K562 (cell line): Measurements from ENCODE around the gene ZNF12. TPM values are rescaled to one million over a fixed set of nuclear protein-coding genes. Genes with fewer than 3 reads are reported as not detected.
"Not testable (repeated sequence)": the region's sequence is repeated elsewhere in the genome, so short reads cannot be mapped to it uniquely, and the experiment has no call there.

Experiments
- ATAC-seq: fragments of 200-7000 bp; cut with Tn5 transposase; 3 replicates; pipeline ENCODE4 v1.9.1; 2020; ENCODE audit warnings: moderate library complexity
- BruUV-seq: library from RNA; stranded (reverse); fragments of 400-500 nt; replicated peaks from 2 replicates; lab custom pipeline; 2021; lab: Mats Ljungman, UMichigan
- CTCF ChIA-PET: fragments of 300-600 bp; formaldehyde crosslinking; extraction: SDS; loops from one replicate; lab custom pipeline; 2021; ENCODE audit warnings: low intra/inter-chr PET ratio; lab: Yijun Ruan, JAX
- POLR2A ChIA-PET: fragments of 300-600, 350-650 bp; sonication (Branson Sonifier 250); formaldehyde crosslinking; extraction: SDS; loops from one replicate; lab custom pipeline; 2021; ENCODE audit warnings: antibody characterized with exemption, inconsistent platforms; lab: Yijun Ruan, JAX
- DNase-seq, 4 experiments: peaks; one replicate each; pipeline versions ENCODE4 v3.0.0 to v3.0.0-alpha.2; 2011 to 2018; ENCODE audit warnings: low spot score in 3 of 4, mixed read lengths in 3 of 4; ENCODE audit errors: extremely low read depth in 1 of 4
- FAIRE-seq: peaks from 2 replicates; lab custom pipeline; 2011; peaks lifted over from hg19 to GRCh38; lab: Jason Lieb, UNC
- H2AFZ ChIP-seq: 2 replicates; pipeline ENCODE4 v1.6.0; 2011; ENCODE audit warnings: low read depth, low read length, control low read depth, inconsistent platforms
- H3K27ac ChIP-seq: fragments of 200-600 bp; 3 replicates; pipeline ENCODE4 v1.8.0; 2011; ENCODE audit warnings: low read depth, mild to moderate bottlenecking, control low read depth, inconsistent platforms, low read length, moderate library complexity, mixed read lengths; ENCODE audit errors: extremely low read depth
- H3K27me3 ChIP-seq, 2 experiments: fragments of 300-600 bp in 1 of 2; 2 replicates in 1 of 2; 3 replicates in 1 of 2; pipeline versions ENCODE4 v1.6.0 to v1.8.0; 2011; ENCODE audit warnings: inconsistent platforms in 2 of 2, low read length in 2 of 2, mild to moderate bottlenecking in 1 of 2, mixed read lengths in 1 of 2, moderate library complexity in 1 of 2; ENCODE audit not compliant: control insufficient read depth in 2 of 2, insufficient read depth in 2 of 2
- H3K36me3 ChIP-seq: fragments of 300-600 bp; 3 replicates; pipeline ENCODE4 v1.8.0; 2011; ENCODE audit warnings: mild to moderate bottlenecking, low read length, inconsistent platforms; ENCODE audit not compliant: control insufficient read depth, insufficient read depth
- H3K4me1 ChIP-seq, 2 experiments: fragments of 200-600 bp in 1 of 2; replicated peaks in 1 of 2; 2 replicates in 1 of 2; 3 replicates in 1 of 2; pipeline versions ENCODE4 v1.5.1 to v1.8.0; 2011; ENCODE audit warnings: inconsistent platforms in 2 of 2, low read length in 2 of 2, mild to moderate bottlenecking in 1 of 2, mixed read lengths in 1 of 2, moderate library complexity in 1 of 2; ENCODE audit not compliant: control insufficient read depth in 2 of 2, insufficient read depth in 2 of 2
- H3K4me2 ChIP-seq: 2 replicates; pipeline ENCODE4 v1.6.1; 2011; ENCODE audit warnings: low read length, control low read depth, inconsistent platforms, mixed read lengths; ENCODE audit not compliant: insufficient read depth
- H3K4me3 ChIP-seq: fragments of 200-600 bp; sonication (generic), shearing (Covaris generic); 2 replicates; pipeline ENCODE4 v1.5.1; 2016; ENCODE audit warnings: control low read depth, inconsistent platforms
- H3K79me2 ChIP-seq: fragments of 200-600 bp; 3 replicates; pipeline ENCODE4 v1.8.0; 2011; ENCODE audit warnings: low read length, inconsistent platforms; ENCODE audit not compliant: control insufficient read depth, insufficient read depth
- H3K9ac ChIP-seq, 2 experiments: 2 replicates each; pipeline versions ENCODE4 v1.6.0 to v1.6.1; 2011; ENCODE audit warnings: low read depth in 2 of 2, low read length in 2 of 2, control low read depth in 1 of 2, inconsistent platforms in 1 of 2, mild to moderate bottlenecking in 1 of 2, mixed read lengths in 1 of 2; ENCODE audit not compliant: insufficient read depth in 1 of 2
- H3K9me1 ChIP-seq: one replicate; pipeline ENCODE4 v1.6.0; 2011; ENCODE audit warnings: inconsistent platforms, mild to moderate bottlenecking, low read length, moderate library complexity; ENCODE audit not compliant: control insufficient read depth, insufficient read depth
- H3K9me3 ChIP-seq: replicated peaks from 2 replicates; pipeline ENCODE4 v1.5.1; 2011; ENCODE audit warnings: low read depth, low read length, inconsistent platforms; ENCODE audit not compliant: control insufficient read depth, insufficient read depth
- H4K20me1 ChIP-seq: replicated peaks from 2 replicates; pipeline ENCODE4 v1.6.1; 2011; ENCODE audit warnings: low read length, inconsistent platforms, mixed read lengths; ENCODE audit not compliant: control insufficient read depth, insufficient read depth
- CEBPZ ChIP-seq: fragments of 150-350 bp; IDR thresholded peaks from 2 replicates; pipeline ENCODE4 v1.6.1; 2014; ENCODE audit warnings: low read depth, mild to moderate bottlenecking, low read length, borderline replicate concordance
- FOS ChIP-seq: IDR thresholded peaks from 3 replicates; pipeline ENCODE4 v1.6.1; 2011; ENCODE audit not compliant: insufficient read length; ENCODE audit errors: extremely low read depth
- GATA2 ChIP-seq: sonication (generic); formaldehyde crosslinking; IDR thresholded peaks from 2 replicates; pipeline ENCODE4 v1.4.0; 2020; ENCODE audit warnings: mild to moderate bottlenecking, missing genetic modification reagents
- RAD51 ChIP-seq: fragments of 450-650 bp; IDR thresholded peaks from 2 replicates; pipeline ENCODE4 v1.7.1; 2016; ENCODE audit warnings: low read depth, mild to moderate bottlenecking, borderline replicate concordance
- SOX6 ChIP-seq: fragments of 450-650 bp; IDR thresholded peaks from 2 replicates; pipeline ENCODE4 v1.6.1; 2014; ENCODE audit warnings: mild to moderate bottlenecking
- ZBED1 ChIP-seq: IDR thresholded peaks from 2 replicates; pipeline ENCODE4 v1.6.1; 2014
- WGBS: fragments of 100-300 bp; shearing (Covaris generic); methylation state at CpG from one replicate; pipeline ENCODE4 v1.1.6; 2016; ENCODE audit warnings: low coverage, mixed read lengths; ENCODE audit not compliant: insufficient coverage; ENCODE audit errors: missing lambda C conversion rate; 5-methylcytosine and 5-hydroxymethylcytosine counted together
- in situ Hi-C: fragments of 300-500 bp; cut with MboI; formaldehyde crosslinking; loops from 4 replicates; pipeline ENCODE4 v1.15.0; 2018; ENCODE audit warnings: inconsistent platforms, mixed read lengths
- intact Hi-C: fragments of 100-400 bp; cut with micrococcal nuclease; formaldehyde crosslinking; loops from 2 replicates; pipeline ENCODE4 v1.14.2; 2022
- polyA plus RNA-seq, 8 experiments: library from polyadenylated mRNA; depleted of rRNA in 4 of 8; stranded (reverse) in 5 of 8; unstranded in 3 of 8; fragments of >200 nt; fragmentation: Nextera tagmentation in 2 of 8; fragmentation: Illumina TruSeq in 1 of 8; extraction: Ambion mirVana in 2 of 8; extraction: Trizol in 1 of 8; gene quantifications; 2 replicates each; pipeline versions ENCODE4 v1.2.1 to v1.2.3, GENCODE V29; 2011 to 2014; ENCODE audit warnings: inconsistent platforms in 1 of 8, missing spikeins in 1 of 8
- total RNA-seq, 7 experiments: library from RNA; depleted of rRNA in 6 of 7; stranded (reverse); fragments of >200 nt in 6 of 7; fragmentation: Illumina TruSeq in 2 of 7; extraction: Trizol in 2 of 7; gene quantifications; 2 replicates each; pipeline versions ENCODE4 v1.2.1 to v1.2.3, GENCODE V29; 2011 to 2021; ENCODE audit warnings: low replicate concordance in 1 of 7

ZNF12 gene
- total and polyA plus RNA-seq, 9 of the 15 experiments (the other 6 are each of a cell fraction or from before 2014, with no cell fraction given): 5.8 to 32.3 (median 18.9) TPM

DNA sequence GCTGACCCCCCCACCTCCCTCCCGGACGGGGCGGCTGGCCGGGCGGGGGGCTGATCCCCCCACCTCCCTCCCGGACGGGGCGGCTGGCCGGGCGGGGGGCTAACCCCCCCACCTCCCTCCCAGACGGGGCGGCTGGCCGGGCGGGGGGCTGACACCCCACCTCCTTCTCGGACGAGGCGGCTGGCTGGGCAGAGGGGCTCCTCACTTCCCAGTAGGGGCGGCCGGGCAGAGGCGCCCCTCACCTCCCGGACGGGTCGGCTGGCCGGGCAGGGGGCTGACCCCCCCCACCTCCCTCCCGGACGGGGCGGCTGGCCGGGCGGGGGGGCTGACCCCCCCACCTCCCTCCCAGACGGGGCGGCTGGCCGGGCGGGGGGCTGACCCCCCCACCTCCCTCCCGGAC is 35.9 kb downstream of the ZNF12 start:
- H4K20me1 ChIP-seq, FAIRE-seq, H3K9ac ChIP-seq, H3K9me1 ChIP-seq, H3K27ac ChIP-seq, H3K79me2 ChIP-seq, H2AFZ ChIP-seq, H3K4me2 ChIP-seq, BruUV-seq, in situ Hi-C loops, H3K4me3 ChIP-seq, DNase-seq, ATAC-seq, H3K4me1 ChIP-seq, CTCF ChIA-PET, POLR2A ChIA-PET, intact Hi-C loops, H3K27me3 ChIP-seq, H3K36me3 ChIP-seq: not testable (repeated sequence)
- WGBS: no CpG with 5 or more reads among the region's 34 CpGs
- peaks cover 12% of the 10 kb centered on the region for H3K9me3 ChIP-seq

- no peak overlapping the region for H3K27ac ChIP-seq
- intact Hi-C loops (no loop called here), in situ Hi-C loops (no loop called here)
- no peaks in the 10 kb centered on the region for H3K9me1 ChIP-seq
- ATAC-seq: peak; percentile 46
- peak; percentile 32 for FAIRE-seq
- H3K36me3 ChIP-seq: peaks cover 11% of the 10 kb centered on the region; the same call in 1 of the 3 replicates
- H3K4me1 ChIP-seq: peaks cover 0 to 6% of the 10 kb centered on the region in 2 experiments; a peak in 2 of 5 replicates
- no peaks in the 10 kb centered on the region for H3K79me2 ChIP-seq
- no peak overlapping the region for H2AFZ ChIP-seq
- no peaks in the 10 kb centered on the region for H3K9me3 ChIP-seq
- 5% methylated on average over 11 of the region's 11 CpGs for WGBS
- no peaks in the 10 kb centered on the region for H4K20me1 ChIP-seq
- H3K4me3 ChIP-seq: no peak overlapping the region
- peaks cover 0 to 5% of the 10 kb centered on the region in 2 experiments; a peak in 1 of 5 replicates for H3K27me3 ChIP-seq
- BruUV-seq: no TSS peak
- no peak for DNase-seq
- TF ChIP-seq FOS (no peak), CEBPZ (no peak), ZBED1 (no peak), GATA2 (CRISPR knock-in tag) (0 out of 2 replicates have a peak, but pooled peaks have one; percentile 11), SOX6 (no peak), RAD51 (peak; percentile 38; the same call in 1 of the 2 replicates)
- H3K9ac ChIP-seq: peak overlapping the region in 1 of 2 experiments; percentile 21; a peak in 1 of 4 replicates
- ChIA-PET POLR2A (interaction anchor here (0.8 to 1.0 kb wide), 3 partner anchors 9 to 19 kb away, joined by 3 to 4 read pairs (median 3); no protein-coding TSS in a partner anchor), CTCF (no interaction called here)
- H3K4me2 ChIP-seq: no peak overlapping the region
Observed at GRCh38 chr7:6658618-6659345, 48.0 kb downstream of the ZNF12 start.
